Measurements from ENCODE around the gene TCOF1. TPM values are rescaled to one million over a fixed set of nuclear protein-coding genes. Genes with fewer than 3 reads are reported as not detected.
"Not testable (repeated sequence)": the region's sequence is repeated elsewhere in the genome, so short reads cannot be mapped to it uniquely, and the experiment has no call there.

The TCOF1 gene
- total RNA-seq, 2 donors from 2014 or later: 28.9 to 58.3 TPM

DNA sequence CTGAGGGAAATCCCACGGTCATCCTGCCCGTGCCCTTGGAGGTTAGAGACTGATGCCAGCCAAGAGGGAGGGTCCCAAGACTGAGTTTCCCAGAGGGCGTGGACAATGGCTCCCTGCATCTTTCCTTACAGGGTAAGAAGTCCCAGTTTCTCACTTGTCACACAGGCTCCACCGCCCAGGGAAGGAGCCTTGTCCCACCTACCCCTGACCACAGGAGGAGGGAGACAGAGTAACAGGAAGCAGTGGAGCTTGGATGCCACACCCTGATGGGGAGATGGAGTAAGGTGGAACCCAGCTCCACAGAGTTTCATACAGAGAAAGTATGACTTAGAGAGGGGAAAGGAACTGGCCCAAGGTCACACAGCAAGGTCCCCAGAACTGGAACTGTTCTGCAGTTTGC lies 64.6 kb downstream of the TCOF1 start:
- Histone ChIP-seq H3K4me3 (no peak overlapping the region), H3K27me3 (replicated peaks; ENCODE audit: insufficient read depth) (no peaks in the 10 kb centered on the region), H3K36me3 (no peaks in the 10 kb centered on the region), H3K9me3 (no peaks in the 10 kb centered on the region), H3K27ac (no peak overlapping the region), H3K4me1 (replicated peaks) (no peaks in the 10 kb centered on the region)
- DNase-seq (ENCODE audit: low spot score): no peak
- TF ChIP-seq, protein P1, sequence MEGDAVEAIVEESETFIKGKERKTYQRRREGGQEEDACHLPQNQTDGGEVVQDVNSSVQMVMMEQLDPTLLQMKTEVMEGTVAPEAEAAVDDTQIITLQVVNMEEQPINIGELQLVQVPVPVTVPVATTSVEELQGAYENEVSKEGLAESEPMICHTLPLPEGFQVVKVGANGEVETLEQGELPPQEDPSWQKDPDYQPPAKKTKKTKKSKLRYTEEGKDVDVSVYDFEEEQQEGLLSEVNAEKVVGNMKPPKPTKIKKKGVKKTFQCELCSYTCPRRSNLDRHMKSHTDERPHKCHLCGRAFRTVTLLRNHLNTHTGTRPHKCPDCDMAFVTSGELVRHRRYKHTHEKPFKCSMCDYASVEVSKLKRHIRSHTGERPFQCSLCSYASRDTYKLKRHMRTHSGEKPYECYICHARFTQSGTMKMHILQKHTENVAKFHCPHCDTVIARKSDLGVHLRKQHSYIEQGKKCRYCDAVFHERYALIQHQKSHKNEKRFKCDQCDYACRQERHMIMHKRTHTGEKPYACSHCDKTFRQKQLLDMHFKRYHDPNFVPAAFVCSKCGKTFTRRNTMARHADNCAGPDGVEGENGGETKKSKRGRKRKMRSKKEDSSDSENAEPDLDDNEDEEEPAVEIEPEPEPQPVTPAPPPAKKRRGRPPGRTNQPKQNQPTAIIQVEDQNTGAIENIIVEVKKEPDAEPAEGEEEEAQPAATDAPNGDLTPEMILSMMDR (IDR thresholded peaks at IDR 0.05): no peak
- TF ChIP-seq POLR2A (IDR thresholded peaks at IDR 0.05): no peak
- TF ChIP-seq POLR2AphosphoS5 (IDR thresholded peaks at IDR 0.05): no peak
- intact Hi-C loops (cut with DNase I): no loop called here
- WGBS: 57% methylated on average over 4 of the region's 4 CpGs

DNA sequence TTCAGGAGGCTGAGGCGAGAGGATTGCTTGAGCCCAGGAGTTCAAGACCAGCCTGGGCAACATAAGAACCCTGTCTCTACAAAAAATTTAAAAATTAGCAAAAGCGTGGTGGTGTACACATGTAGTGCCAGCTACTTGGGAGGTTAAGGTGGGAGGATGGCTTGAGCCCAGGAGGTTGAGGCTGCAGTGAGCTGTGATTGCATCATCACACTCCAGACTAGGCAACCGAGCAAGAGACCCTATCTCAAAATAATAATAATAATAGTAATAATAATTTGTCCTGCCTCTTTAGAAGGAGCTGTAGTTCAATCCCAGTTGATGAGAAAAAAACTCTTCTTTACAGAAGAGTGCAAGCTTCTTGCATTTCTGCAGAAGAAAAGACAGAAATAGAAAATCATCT lies 65.3 kb downstream of the TCOF1 start:
- intact Hi-C loops (cut with DNase I): no loop called here
- Histone ChIP-seq H3K27ac (no peak overlapping the region), H3K4me1 (replicated peaks) (no peaks in the 10 kb centered on the region), H3K36me3 (no peaks in the 10 kb centered on the region), H3K4me3 (no peak overlapping the region), H3K9me3 (no peaks in the 10 kb centered on the region), H3K27me3 (replicated peaks; ENCODE audit: insufficient read depth) (no peaks in the 10 kb centered on the region)
- WGBS: 73% methylated on average over 3 of the region's 3 CpGs
- no peak for DNase-seq (ENCODE audit: low spot score)
- TF ChIP-seq, protein P1 (IDR thresholded peaks at IDR 0.05): no peak
- TF ChIP-seq POLR2AphosphoS5 (IDR thresholded peaks at IDR 0.05) (no peak), POLR2A (IDR thresholded peaks at IDR 0.05) (no peak)

DNA sequence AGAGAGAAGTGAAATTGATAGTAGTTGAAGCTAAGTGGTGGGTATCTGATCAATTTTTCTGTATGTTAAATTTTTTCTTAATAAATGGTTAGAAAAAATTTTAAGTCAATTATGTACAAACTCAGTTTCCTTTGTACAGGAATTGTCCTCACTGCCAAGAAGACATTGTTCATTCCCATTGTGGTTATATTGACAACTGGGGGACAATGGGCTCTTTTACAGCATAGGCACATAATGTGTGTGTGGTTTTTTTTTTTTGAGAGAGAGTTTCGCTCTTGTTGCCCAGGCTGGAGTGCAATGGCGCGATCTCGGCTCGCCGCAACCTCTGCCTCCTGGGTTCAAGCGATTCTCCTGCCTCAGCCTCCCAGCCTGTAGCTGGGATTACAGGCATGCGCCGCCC lies 68.7 kb downstream of the TCOF1 start:
- H3K9me3 ChIP-seq; H3K27ac ChIP-seq; H3K4me1 ChIP-seq (replicated peaks); H3K27me3 ChIP-seq (replicated peaks; ENCODE audit: insufficient read depth); DNase-seq (ENCODE audit: low spot score); H3K4me3 ChIP-seq; intact Hi-C loops (cut with DNase I); H3K36me3 ChIP-seq: not testable (repeated sequence)
- 78% methylated on average over 9 of the region's 9 CpGs for WGBS

DNA sequence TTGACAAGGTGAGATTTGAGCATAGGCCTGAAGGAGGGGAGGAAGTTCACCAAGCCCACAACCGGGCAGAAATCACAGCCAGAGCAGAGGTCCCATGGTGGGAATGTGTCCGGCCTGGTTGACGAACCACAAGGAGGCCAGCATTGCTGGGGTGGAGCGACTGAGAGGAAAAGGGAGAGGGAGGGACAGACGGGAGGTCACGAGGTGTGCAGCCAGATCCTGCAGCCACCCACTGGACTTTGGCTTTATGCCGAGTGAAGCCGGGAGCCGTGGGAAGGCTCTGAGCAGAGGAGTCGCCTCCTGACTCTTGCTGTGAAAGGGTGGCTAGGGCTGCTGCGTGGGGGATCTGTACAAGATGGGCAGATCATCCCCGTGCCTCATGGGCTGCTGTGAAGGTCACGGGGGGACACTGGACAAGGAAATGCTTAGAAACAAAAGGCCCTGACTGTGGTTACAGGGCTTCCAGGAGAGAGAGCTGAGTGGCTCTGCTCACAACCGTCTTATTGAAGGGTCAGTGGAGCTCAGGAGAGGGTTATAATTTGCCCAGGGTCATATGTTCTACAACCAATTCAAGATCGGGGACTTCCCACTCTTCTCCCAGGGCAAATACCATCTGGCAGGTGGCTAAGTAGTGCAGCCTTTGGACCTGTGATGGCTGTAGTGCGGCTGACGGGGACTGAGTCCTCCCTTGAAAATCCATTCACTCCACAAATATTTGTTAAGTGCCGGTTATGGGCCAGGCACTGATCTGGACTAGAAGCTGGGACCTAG lies 70.8 kb downstream of the TCOF1 start:
- Histone ChIP-seq H3K36me3 (no peaks in the 10 kb centered on the region), H3K27me3 (replicated peaks; ENCODE audit: insufficient read depth) (no peaks in the 10 kb centered on the region), H3K4me3 (no peak overlapping the region), H3K4me1 (replicated peaks) (no peaks in the 10 kb centered on the region), H3K27ac (no peak overlapping the region), H3K9me3 (no peaks in the 10 kb centered on the region)
- WGBS: 54% methylated on average over 18 of the region's 18 CpGs
- TF ChIP-seq POLR2AphosphoS5 (IDR thresholded peaks at IDR 0.05) (no peak), POLR2A (IDR thresholded peaks at IDR 0.05) (no peak)
- TF ChIP-seq, protein P1 (IDR thresholded peaks at IDR 0.05): no peak
- no peak for DNase-seq (ENCODE audit: low spot score)
- intact Hi-C loops (cut with DNase I): no loop called here

DNA sequence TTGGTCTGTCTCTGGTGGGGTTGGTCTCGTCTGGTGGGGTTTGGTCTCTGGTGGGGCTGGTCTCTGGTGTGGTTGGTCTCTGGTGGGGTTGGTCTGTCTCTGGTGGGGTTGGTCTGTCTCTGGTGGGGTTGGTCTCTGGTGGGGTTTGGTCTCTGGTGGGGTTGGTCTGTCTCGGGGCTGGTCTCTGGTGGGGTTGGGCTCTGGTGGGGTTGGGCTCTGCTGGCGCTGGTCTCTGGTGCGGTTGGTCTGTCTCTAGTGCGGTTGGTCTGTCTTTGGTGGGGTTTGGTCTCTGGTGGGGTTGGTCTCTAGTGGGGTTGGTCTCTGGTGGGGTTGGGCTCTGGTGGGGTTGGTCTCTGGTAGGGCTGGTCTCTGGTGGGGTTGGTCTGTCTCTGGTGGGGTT lies 71.5 kb downstream of the TCOF1 start:
- no peaks in the 10 kb centered on the region for H3K9me3 ChIP-seq
- TF ChIP-seq, protein P1 (IDR thresholded peaks at IDR 0.05): no peak
- TF ChIP-seq POLR2A (IDR thresholded peaks at IDR 0.05) (no peak), POLR2AphosphoS5 (IDR thresholded peaks at IDR 0.05) (no peak)
- H3K36me3 ChIP-seq: no peaks in the 10 kb centered on the region
- intact Hi-C loops (cut with DNase I): no loop called here
- no peak for DNase-seq (ENCODE audit: low spot score)
- H3K27me3 ChIP-seq (replicated peaks; ENCODE audit: insufficient read depth): no peaks in the 10 kb centered on the region
- H3K4me3 ChIP-seq: no peak overlapping the region
- H3K4me1 ChIP-seq (replicated peaks): no peaks in the 10 kb centered on the region
- 80% methylated on average over 5 of the region's 5 CpGs for WGBS
- no peak overlapping the region for H3K27ac ChIP-seq

Measured in prostate gland (tissue), 2 donors.